GM12878 (cell line): ENCODE results near the gene SETD2. TPM values are rescaled to one million over a fixed set of nuclear protein-coding genes. Genes with fewer than 3 reads are reported as not detected.

Source experiments
- BHLHE40 ChIP-seq, 2 experiments: fragments of 450-650 bp in 1 of 2; IDR thresholded peaks; 2 replicates each; pipeline ENCODE4 v1.6.1; 2011 to 2017; ENCODE audit warnings: low read depth in 2 of 2, borderline replicate concordance in 1 of 2, improper control_type of control experiment in 1 of 2, low read length in 1 of 2, mild to moderate bottlenecking in 1 of 2
- ETV6 ChIP-seq, 2 experiments: fragments of 450-650 bp in 1 of 2; IDR thresholded peaks in 1 of 2; conservative IDR thresholded peaks in 1 of 2; 2 replicates each; pipeline ENCODE4 v1.6.1; 2014; ENCODE audit warnings: antibody characterized with exemption in 1 of 2, borderline replicate concordance in 1 of 2, low read depth in 1 of 2, mild to moderate bottlenecking in 1 of 2, moderate library complexity in 1 of 2
- GABPA ChIP-seq: IDR thresholded peaks from 2 replicates; pipeline ENCODE4 v1.6.1; 2014; ENCODE audit warnings: antibody characterized with exemption, low read depth, mild to moderate bottlenecking, inconsistent platforms
- MEF2B ChIP-seq: fragments of 450-650 bp; IDR thresholded peaks from 2 replicates; pipeline ENCODE4 v1.6.1; 2018; ENCODE audit warnings: mild to moderate bottlenecking, moderate library complexity; ENCODE audit not compliant: partially characterized antibody, poor library complexity, severe bottlenecking
- RAD21 ChIP-seq: IDR thresholded peaks from 2 replicates; pipeline ENCODE4 v1.6.1; 2011; ENCODE audit warnings: mild to moderate bottlenecking, low read depth, low read length, moderate library complexity; ENCODE audit not compliant: insufficient read depth
- RB1 ChIP-seq: fragments of 450-650 bp; formaldehyde crosslinking; IDR thresholded peaks from 2 replicates; pipeline ENCODE4 v1.6.1; 2017; ENCODE audit warnings: mild to moderate bottlenecking, borderline replicate concordance
- SMAD5 ChIP-seq: IDR thresholded peaks from 2 replicates; pipeline ENCODE4 v1.6.1; 2016; ENCODE audit warnings: antibody characterized with exemption, low read depth
- YY1 ChIP-seq: IDR thresholded peaks from 2 replicates; pipeline ENCODE4 v1.6.1; 2011; ENCODE audit warnings: low read depth, mild to moderate bottlenecking, low read length
- polyA plus RNA-seq, 11 experiments: library from polyadenylated mRNA; depleted of rRNA in 4 of 11; unstranded in 6 of 11; stranded (reverse) in 5 of 11; fragments of >200 nt; fragmentation: Nextera tagmentation in 4 of 11; fragmentation: Illumina TruSeq in 1 of 11; extraction: Ambion mirVana in 4 of 11; extraction: Trizol in 1 of 11; gene quantifications; 1 replicate in 1 of 11; 2 replicates in 10 of 11; pipeline versions ENCODE4 v1.2.1 to v1.2.3, GENCODE V29; 2011 to 2016; ENCODE audit warnings: inconsistent platforms in 2 of 11, missing spikeins in 2 of 11, low read depth in 1 of 11
- total RNA-seq, 4 experiments: library from RNA; depleted of rRNA in 3 of 4; stranded (reverse); fragments of >200 nt in 3 of 4; fragmentation: Illumina TruSeq in 1 of 4; extraction: Trizol in 1 of 4; gene quantifications; 2 replicates each; pipeline versions ENCODE4 v1.2.1 to v1.2.3, GENCODE V29; 2013 to 2021
- TF ChIP-seq, protein P1 (sequence below): fragments of 450-650 bp; formaldehyde crosslinking; IDR thresholded peaks from 2 replicates; pipeline ENCODE4 v1.4.0; 2020; ENCODE audit warnings: mild to moderate bottlenecking, moderate library complexity
- TF ChIP-seq, protein P2 (sequence below): fragments of 450-650 bp; IDR thresholded peaks from 2 replicates; pipeline ENCODE4 v1.6.1; 2016; ENCODE audit warnings: mild to moderate bottlenecking
- TF ChIP-seq, protein P3 (sequence below): fragments of 150-350 bp; IDR thresholded peaks from 2 replicates; pipeline ENCODE4 v1.6.1; 2014; ENCODE audit warnings: mild to moderate bottlenecking, low read depth, low read length
- TF ChIP-seq, protein P4 (sequence below): IDR thresholded peaks from 2 replicates; pipeline ENCODE4 v1.6.1; 2012; ENCODE audit warnings: improper control_type of control experiment, low read depth, low read length; ENCODE audit not compliant: insufficient replicate concordance

The SETD2 gene
- total and polyA plus RNA-seq, 10 of the 15 experiments (the other 5 are each of a cell fraction or from before 2014, with no cell fraction given) = 8.4 to 44.9 (median 24.5) TPM

DNA sequence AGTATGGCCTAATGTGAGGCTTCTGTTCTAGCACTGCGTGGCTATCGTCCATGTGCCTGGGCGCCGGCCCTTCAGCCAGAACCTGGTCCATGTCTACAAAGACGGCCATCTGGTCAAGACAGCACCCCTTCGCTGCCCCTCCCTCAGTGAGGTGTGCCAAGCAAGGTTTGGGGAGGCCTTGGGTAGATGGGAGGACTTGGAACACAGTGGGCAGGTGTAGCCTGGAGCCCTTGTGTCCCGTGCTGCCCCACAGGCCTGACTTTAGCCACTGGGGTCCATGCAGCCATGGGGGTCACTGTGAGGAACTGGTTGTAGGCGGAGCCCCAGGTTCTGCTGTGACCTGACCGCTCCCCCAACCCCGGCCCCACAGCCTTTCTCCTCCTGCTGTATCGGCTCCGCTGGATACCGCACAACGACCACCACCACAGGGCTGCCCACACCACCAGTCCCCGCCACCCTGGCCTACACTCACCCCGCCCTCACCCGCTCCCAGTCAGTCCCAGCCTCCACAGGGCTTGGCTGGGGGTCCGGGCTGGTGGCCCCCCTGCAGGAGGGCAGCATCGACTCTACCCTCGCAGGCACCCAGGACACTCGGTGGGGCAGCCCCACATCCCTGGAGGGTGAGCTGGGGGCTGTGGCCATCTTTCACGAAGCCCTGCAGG is 167.9 kb downstream of the SETD2 start (continued):
- TF ChIP-seq ETV6 (conservative IDR thresholded peaks at IDR 0.05 in 1 of 2, IDR thresholded peaks at IDR 0.05 in 1 of 2; ENCODE audit: borderline replicate concordance in 1 of 2, low read depth in 1 of 2) (no peak), SMAD5 (no peak), RAD21 (no peak), YY1 (no peak), GABPA (no peak), BHLHE40 (IDR thresholded peaks at IDR 0.05; ENCODE audit: borderline replicate concordance in 1 of 2, low read depth in 2 of 2, low read length in 1 of 2) (no peak), RB1 (no peak), MEF2B (no peak)
- TF ChIP-seq, protein P1, sequence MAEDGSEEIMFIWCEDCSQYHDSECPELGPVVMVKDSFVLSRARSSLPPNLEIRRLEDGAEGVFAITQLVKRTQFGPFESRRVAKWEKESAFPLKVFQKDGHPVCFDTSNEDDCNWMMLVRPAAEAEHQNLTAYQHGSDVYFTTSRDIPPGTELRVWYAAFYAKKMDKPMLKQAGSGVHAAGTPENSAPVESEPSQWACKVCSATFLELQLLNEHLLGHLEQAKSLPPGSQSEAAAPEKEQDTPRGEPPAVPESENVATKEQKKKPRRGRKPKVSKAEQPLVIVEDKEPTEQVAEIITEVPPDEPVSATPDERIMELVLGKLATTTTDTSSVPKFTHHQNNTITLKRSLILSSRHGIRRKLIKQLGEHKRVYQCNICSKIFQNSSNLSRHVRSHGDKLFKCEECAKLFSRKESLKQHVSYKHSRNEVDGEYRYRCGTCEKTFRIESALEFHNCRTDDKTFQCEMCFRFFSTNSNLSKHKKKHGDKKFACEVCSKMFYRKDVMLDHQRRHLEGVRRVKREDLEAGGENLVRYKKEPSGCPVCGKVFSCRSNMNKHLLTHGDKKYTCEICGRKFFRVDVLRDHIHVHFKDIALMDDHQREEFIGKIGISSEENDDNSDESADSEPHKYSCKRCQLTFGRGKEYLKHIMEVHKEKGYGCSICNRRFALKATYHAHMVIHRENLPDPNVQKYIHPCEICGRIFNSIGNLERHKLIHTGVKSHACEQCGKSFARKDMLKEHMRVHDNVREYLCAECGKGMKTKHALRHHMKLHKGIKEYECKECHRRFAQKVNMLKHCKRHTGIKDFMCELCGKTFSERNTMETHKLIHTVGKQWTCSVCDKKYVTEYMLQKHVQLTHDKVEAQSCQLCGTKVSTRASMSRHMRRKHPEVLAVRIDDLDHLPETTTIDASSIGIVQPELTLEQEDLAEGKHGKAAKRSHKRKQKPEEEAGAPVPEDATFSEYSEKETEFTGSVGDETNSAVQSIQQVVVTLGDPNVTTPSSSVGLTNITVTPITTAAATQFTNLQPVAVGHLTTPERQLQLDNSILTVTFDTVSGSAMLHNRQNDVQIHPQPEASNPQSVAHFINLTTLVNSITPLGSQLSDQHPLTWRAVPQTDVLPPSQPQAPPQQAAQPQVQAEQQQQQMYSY (CRISPR knock-in tag) = no peak
- TF ChIP-seq, protein P2, sequence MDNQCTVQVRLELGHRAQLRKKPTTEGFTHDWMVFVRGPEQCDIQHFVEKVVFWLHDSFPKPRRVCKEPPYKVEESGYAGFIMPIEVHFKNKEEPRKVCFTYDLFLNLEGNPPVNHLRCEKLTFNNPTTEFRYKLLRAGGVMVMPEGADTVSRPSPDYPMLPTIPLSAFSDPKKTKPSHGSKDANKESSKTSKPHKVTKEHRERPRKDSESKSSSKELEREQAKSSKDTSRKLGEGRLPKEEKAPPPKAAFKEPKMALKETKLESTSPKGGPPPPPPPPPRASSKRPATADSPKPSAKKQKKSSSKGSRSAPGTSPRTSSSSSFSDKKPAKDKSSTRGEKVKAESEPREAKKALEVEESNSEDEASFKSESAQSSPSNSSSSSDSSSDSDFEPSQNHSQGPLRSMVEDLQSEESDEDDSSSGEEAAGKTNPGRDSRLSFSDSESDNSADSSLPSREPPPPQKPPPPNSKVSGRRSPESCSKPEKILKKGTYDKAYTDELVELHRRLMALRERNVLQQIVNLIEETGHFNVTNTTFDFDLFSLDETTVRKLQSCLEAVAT = no peak
- TF ChIP-seq, protein P3, sequence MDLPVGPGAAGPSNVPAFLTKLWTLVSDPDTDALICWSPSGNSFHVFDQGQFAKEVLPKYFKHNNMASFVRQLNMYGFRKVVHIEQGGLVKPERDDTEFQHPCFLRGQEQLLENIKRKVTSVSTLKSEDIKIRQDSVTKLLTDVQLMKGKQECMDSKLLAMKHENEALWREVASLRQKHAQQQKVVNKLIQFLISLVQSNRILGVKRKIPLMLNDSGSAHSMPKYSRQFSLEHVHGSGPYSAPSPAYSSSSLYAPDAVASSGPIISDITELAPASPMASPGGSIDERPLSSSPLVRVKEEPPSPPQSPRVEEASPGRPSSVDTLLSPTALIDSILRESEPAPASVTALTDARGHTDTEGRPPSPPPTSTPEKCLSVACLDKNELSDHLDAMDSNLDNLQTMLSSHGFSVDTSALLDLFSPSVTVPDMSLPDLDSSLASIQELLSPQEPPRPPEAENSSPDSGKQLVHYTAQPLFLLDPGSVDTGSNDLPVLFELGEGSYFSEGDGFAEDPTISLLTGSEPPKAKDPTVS = no peak
- TF ChIP-seq, protein P4, sequence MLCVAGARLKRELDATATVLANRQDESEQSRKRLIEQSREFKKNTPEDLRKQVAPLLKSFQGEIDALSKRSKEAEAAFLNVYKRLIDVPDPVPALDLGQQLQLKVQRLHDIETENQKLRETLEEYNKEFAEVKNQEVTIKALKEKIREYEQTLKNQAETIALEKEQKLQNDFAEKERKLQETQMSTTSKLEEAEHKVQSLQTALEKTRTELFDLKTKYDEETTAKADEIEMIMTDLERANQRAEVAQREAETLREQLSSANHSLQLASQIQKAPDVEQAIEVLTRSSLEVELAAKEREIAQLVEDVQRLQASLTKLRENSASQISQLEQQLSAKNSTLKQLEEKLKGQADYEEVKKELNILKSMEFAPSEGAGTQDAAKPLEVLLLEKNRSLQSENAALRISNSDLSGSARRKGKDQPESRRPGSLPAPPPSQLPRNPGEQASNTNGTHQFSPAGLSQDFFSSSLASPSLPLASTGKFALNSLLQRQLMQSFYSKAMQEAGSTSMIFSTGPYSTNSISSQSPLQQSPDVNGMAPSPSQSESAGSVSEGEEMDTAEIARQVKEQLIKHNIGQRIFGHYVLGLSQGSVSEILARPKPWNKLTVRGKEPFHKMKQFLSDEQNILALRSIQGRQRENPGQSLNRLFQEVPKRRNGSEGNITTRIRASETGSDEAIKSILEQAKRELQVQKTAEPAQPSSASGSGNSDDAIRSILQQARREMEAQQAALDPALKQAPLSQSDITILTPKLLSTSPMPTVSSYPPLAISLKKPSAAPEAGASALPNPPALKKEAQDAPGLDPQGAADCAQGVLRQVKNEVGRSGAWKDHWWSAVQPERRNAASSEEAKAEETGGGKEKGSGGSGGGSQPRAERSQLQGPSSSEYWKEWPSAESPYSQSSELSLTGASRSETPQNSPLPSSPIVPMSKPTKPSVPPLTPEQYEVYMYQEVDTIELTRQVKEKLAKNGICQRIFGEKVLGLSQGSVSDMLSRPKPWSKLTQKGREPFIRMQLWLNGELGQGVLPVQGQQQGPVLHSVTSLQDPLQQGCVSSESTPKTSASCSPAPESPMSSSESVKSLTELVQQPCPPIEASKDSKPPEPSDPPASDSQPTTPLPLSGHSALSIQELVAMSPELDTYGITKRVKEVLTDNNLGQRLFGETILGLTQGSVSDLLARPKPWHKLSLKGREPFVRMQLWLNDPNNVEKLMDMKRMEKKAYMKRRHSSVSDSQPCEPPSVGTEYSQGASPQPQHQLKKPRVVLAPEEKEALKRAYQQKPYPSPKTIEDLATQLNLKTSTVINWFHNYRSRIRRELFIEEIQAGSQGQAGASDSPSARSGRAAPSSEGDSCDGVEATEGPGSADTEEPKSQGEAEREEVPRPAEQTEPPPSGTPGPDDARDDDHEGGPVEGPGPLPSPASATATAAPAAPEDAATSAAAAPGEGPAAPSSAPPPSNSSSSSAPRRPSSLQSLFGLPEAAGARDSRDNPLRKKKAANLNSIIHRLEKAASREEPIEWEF = no peak
